Measurements from ENCODE around the gene NDC1.

Gene NDC1

DNA sequence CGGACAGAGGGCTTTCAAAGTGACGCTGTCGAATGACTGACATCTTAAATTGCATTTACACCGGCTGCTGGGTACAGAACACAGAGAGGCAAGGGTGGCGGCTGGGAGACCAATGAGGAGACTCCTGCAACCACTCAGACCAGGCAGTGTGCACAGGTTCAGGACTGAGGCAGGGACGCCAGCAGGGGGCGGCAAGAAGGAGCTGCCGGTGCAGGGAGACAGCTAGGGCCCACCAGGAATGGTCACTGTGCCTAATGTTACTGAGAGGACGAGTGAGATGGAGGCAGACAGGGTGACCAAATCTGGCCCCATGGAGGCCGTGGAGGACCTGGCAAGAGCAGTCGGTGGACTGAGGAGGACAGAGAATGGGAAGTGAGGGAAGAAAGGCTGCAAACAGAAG is 122.6 kb downstream of the NDC1 start:
- no peak for FAIRE-seq

More for the DNA sequence above, 122.6 kb downstream of the NDC1 start:
- DNase-seq (ENCODE audit: insufficient read length, low spot score): peak; percentile 36

Measured in HTR-8/SVneo (cell line).